ENCODE measurements around the gene BUD31. TPM values are rescaled to one million over a fixed set of nuclear protein-coding genes. Genes with fewer than 3 reads are reported as not detected.

Gene BUD31
- total RNA-seq, 6 experiments from 2014 or later = 134 to 147 (median 146) TPM

- no peaks in the 10 kb centered on the region for H3K9me3 Mint-ChIP-seq
- no peak overlapping the region for H3K27ac Mint-ChIP-seq
- TF ChIP-seq CTCF (IDR thresholded peaks at IDR 0.05) = no peak
- DNase-seq = no peak
- H3K36me3 Mint-ChIP-seq (ENCODE audit: low read depth) = peaks cover 16% of the 10 kb centered on the region; the same call in 1 of the 2 replicates
- peaks cover 5% of the 10 kb centered on the region for H3K27me3 Mint-ChIP-seq (ENCODE audit: insufficient read depth)
- H3K4me1 Mint-ChIP-seq (ENCODE audit: low read depth) = peaks cover 5% of the 10 kb centered on the region; the same call in 1 of the 2 replicates
- no peak overlapping the region for H3K4me3 Mint-ChIP-seq
Observed at GRCh38 chr7:99387912-99388311, 20.9 kb upstream of the BUD31 start.

DNA sequence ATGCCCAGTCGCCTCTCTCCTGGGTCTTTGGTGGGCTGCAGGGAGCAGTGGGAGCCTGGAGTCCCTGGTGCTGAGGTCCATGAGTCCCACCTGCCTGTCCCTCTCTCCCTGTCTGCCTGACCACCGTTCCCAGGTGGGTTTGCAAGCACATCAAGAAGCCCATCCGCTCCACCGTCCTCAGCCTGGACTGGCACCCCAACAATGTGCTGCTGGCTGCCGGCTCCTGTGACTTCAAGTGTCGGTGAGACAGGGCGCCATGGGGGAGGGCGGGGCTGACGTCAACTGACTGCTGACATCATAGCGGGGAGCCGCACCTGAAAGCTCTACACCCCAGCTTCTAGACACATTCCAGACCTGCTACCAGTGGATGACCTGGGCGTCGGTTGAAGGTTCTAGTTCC lies 19.0 kb upstream of the BUD31 start:
- Mint-ChIP-seq H3K27me3 (ENCODE audit: insufficient read depth) (peaks cover 9% of the 10 kb centered on the region), H3K4me1 (ENCODE audit: low read depth) (no peaks in the 10 kb centered on the region), H3K27ac (no peak overlapping the region), H3K4me3 (no peak overlapping the region), H3K9me3 (no peaks in the 10 kb centered on the region), H3K36me3 (ENCODE audit: low read depth) (peaks cover 21% of the 10 kb centered on the region)
- no peak for DNase-seq
- no peak for TF ChIP-seq CTCF (IDR thresholded peaks at IDR 0.05)

DNA sequence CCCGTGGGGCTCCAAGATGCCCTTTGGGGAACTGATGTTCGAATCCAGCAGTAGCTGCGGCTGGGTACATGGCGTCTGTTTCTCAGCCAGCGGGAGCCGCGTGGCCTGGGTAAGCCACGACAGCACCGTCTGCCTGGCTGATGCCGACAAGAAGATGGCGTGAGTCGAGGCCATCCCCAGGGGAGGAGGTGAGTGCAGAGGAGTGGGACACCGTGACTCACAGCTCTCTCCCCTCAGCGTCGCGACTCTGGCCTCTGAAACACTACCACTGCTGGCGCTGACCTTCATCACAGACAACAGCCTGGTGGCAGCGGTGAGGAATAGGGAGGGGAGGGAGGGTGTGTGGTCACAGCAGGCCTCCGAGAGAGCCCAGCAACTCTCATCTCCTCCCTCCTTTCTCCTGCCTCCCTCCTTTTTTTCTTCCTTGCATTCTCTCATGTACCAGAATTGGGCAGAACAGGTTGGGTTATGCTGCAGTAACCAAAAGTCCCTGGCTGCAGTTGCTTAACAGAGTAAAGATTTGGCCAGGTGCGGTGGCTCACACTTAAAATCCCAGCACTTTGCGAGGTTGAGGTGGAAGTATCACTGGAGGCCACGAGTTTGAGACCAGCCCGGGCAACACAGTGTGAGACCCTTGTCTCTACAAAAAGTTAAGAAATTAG lies 17.7 kb upstream of the BUD31 start:
- DNase-seq = no peak
- Mint-ChIP-seq H3K36me3 (ENCODE audit: low read depth) (peaks cover 21% of the 10 kb centered on the region), H3K4me1 (ENCODE audit: low read depth) (no peaks in the 10 kb centered on the region), H3K27me3 (ENCODE audit: insufficient read depth) (peaks cover 9% of the 10 kb centered on the region), H3K4me3 (no peak overlapping the region), H3K27ac (no peak overlapping the region), H3K9me3 (no peaks in the 10 kb centered on the region)
- TF ChIP-seq CTCF (IDR thresholded peaks at IDR 0.05) = no peak

DNA sequence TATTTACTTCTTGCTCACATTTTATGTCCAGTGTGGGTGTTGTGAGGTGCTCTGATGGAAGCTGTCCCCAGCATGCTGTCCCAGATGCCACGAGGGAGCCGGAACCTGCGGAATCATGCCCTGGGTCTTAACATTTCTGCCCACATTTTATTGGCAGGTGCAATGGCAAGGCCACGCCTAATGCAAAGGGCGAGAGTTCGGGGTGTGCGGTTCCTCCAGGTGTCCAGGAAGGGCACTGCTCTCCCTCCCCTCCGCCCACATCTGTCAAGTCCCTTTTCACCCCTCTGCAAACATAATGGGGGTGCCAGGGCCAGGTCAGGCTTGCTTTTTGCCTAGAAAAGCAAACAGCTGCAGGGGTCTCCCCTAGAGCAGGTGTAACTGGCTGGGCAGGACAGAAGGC lies 16.7 kb upstream of the BUD31 start:
- no peak overlapping the region for H3K27ac Mint-ChIP-seq
- TF ChIP-seq CTCF (IDR thresholded peaks at IDR 0.05) = no peak
- H3K27me3 Mint-ChIP-seq (ENCODE audit: insufficient read depth) = peaks cover 9% of the 10 kb centered on the region
- no peak for DNase-seq
- H3K36me3 Mint-ChIP-seq (ENCODE audit: low read depth) = peaks cover 21% of the 10 kb centered on the region
- H3K4me3 Mint-ChIP-seq = no peak overlapping the region
- no peaks in the 10 kb centered on the region for H3K9me3 Mint-ChIP-seq
- no peaks in the 10 kb centered on the region for H3K4me1 Mint-ChIP-seq (ENCODE audit: low read depth)

DNA sequence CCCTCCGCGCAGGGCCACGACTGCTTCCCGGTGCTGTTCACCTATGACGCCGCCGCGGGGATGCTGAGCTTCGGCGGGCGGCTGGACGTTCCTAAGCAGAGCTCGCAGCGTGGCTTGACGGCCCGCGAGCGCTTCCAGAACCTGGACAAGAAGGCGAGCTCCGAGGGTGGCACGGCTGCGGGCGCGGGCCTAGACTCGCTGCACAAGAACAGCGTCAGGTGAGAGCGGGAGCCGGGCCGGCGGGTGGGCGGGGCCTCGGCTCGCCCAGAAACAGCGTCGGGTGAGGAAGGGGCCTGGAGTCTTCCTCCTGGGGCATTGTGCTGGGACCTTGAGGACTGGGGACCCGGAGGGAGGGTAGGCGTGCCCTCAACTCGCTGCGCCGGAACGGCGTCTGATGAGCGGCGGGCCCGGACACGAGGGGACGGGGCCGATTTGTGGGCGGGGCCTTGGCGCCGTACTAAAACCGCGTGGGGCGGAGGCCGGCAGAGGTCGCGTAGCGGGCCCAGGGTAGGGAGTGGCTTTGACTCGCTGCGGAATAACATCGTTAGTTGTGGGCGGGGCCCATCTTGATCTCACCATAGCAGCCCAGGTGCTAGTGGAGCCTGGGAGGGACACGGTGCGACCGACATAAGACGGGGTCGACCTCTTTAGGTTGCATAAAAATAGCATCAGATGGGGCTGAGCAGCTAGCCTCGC lies 16.0 kb upstream of the BUD31 start:
- DNase-seq = no peak
- no peaks in the 10 kb centered on the region for H3K9me3 Mint-ChIP-seq
- peaks cover 6% of the 10 kb centered on the region for H3K27me3 Mint-ChIP-seq (ENCODE audit: insufficient read depth)
- H3K4me3 Mint-ChIP-seq = no peak overlapping the region
- peaks cover 3% of the 10 kb centered on the region; the same call in 1 of the 2 replicates for H3K4me1 Mint-ChIP-seq (ENCODE audit: low read depth)
- TF ChIP-seq CTCF (IDR thresholded peaks at IDR 0.05) = no peak
- peak overlapping the region; percentile 21; the same call in 1 of the 2 replicates for H3K27ac Mint-ChIP-seq
- H3K36me3 Mint-ChIP-seq (ENCODE audit: low read depth) = peaks cover 24% of the 10 kb centered on the region
